ENCODE measurements around the gene NBPF3. TPM values are rescaled to one million over a fixed set of nuclear protein-coding genes. Genes with fewer than 3 reads are reported as not detected.

Gene NBPF3
- total RNA-seq, 2 donors from 2014 or later = 6.4 to 10.1 TPM

DNA sequence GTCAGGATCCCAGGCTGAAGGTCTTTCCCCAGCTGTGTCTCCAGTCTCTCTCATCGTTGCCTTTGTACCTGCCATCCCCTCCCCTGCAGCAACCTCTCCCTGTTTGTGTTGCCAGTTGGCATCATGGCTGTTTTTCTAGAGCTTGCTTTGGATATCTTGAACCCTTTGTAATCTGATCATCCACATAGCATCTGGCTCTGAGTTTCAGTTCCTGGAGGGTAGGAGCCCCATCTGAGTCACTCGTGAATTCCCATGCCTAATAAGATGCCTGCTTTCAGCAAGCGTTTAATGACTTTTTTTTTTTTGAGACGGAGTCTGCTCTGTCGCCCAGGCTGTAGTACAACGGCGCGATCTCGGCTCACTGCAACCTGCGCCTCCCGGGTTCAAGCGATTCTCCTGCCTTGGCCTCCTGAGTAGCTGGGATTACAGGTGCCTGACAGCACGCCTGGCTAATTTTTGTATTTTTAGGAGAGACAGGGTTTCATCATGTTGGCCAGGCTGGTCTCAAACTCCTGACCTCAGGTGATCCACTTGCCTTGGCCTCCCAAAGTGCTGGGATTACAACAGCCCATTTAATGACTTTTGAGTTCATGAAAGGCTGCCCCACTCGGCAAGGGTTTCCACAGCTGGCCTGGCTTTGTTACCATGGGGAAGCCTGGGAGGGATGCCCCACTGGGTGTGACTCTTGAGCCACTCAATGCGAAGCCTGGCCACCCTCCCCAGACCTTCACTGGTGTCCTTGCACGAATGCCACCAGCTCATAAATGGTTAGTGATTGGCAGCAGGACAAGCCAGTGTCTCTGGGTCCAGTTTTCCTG, 81.2 kb downstream of the NBPF3 start:
- Mint-ChIP-seq H3K36me3 (no peaks in the 10 kb centered on the region), H3K9me3 (no peaks in the 10 kb centered on the region), H3K27ac (no peak overlapping the region)
- ATAC-seq = no peak
- DNase-seq (ENCODE audit: low spot score in 2 of 2) = no peak

DNA sequence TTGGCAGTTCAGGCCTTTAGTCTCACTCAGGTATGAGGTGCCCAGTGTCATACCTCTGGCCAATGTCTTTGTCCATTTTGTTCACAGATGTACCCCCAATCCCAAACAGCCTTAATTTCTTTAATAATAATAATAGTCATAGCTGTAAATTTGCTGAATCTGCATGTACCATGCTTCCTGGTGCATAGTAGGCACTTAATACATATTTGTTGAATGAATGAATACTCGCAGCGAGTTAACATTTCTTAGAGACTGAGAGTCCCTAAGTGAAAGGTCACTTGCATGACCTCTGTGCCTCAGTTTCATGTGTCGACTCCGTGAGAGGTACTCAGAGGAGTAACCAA, 81.8 kb downstream of the NBPF3 start:
- DNase-seq (ENCODE audit: low spot score in 2 of 2) (no peak), ATAC-seq (no peak)
- no peak overlapping the region for H3K27ac Mint-ChIP-seq
- H3K36me3 Mint-ChIP-seq = no peaks in the 10 kb centered on the region
- no peaks in the 10 kb centered on the region for H3K9me3 Mint-ChIP-seq

DNA sequence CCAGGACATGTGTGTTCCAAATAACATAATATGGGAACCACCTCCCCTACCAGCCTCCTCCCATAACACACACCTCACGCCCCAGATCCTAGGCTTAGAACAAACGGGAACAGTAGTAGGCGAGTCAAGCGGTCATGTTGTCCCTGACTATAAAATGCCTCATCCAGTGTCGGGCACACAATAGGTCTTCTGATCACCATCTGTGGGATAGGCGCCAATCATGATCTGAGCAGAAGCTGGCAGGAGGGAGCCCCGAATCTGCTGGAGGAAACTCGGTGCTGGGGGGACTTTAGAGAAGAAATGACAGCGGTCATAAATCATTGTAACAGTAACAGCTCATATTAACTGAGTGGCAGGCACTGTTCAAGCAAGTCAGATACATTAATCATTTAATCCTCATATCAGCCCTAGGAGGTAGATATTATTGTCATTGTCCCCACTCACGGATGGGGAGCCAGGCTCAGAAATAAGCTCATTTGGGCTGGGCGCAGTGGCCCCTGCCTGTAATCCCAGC, 82.6 kb downstream of the NBPF3 start:
- H3K36me3 Mint-ChIP-seq = no peaks in the 10 kb centered on the region
- no peak for ATAC-seq
- no peak for DNase-seq (ENCODE audit: low spot score in 2 of 2)
- H3K9me3 Mint-ChIP-seq = no peaks in the 10 kb centered on the region
- no peak overlapping the region for H3K27ac Mint-ChIP-seq

- peak in 1 of 2 donors; percentile 44 for ATAC-seq
- Mint-ChIP-seq H3K9me3 (no peaks in the 10 kb centered on the region), H3K27ac (no peak overlapping the region), H3K36me3 (no peaks in the 10 kb centered on the region)
- no peak for DNase-seq (ENCODE audit: low spot score in 2 of 2)
These were observed 83.4 kb downstream of the NBPF3 start for GRCh38 chr1:21523297-21523813.

DNA sequence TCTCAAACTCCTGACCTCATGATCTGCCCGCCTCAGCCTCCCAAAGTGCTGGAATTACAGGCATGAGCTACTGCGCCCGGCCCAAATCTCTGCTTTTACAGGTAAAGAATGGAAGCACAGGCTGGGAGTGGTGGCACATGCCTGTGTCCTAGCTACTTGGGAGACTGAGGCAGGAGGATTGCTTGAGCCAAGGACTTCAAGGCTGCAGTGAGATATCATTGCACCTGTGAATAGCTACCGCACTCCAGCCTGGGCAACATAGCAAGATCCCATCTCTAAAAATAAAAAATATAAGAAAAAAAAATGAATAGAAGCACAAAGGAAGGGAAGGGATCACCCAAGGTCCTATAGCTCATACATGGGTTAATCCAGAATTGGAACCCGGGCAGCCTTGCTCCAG, 84.3 kb downstream of the NBPF3 start:
- no peaks in the 10 kb centered on the region for H3K36me3 Mint-ChIP-seq
- ATAC-seq (no peak), DNase-seq (ENCODE audit: low spot score in 2 of 2) (no peak)
- H3K27ac Mint-ChIP-seq = no peak overlapping the region
- no peaks in the 10 kb centered on the region for H3K9me3 Mint-ChIP-seq

GRCh38 chr1:21524686-21525339, 84.9 kb downstream of the NBPF3 start:
- Mint-ChIP-seq H3K36me3 (no peaks in the 10 kb centered on the region), H3K27ac (no peak overlapping the region), H3K9me3 (no peaks in the 10 kb centered on the region)
- ATAC-seq (no peak), DNase-seq (ENCODE audit: low spot score in 2 of 2) (no peak)

- no peaks in the 10 kb centered on the region for H3K9me3 Mint-ChIP-seq
- no peak for ATAC-seq
- DNase-seq (ENCODE audit: low spot score in 2 of 2) = no peak
- H3K27ac Mint-ChIP-seq = no peak overlapping the region
- H3K36me3 Mint-ChIP-seq = no peaks in the 10 kb centered on the region
These were observed 85.4 kb downstream of the NBPF3 start for GRCh38 chr1:21525340-21525717.

DNA sequence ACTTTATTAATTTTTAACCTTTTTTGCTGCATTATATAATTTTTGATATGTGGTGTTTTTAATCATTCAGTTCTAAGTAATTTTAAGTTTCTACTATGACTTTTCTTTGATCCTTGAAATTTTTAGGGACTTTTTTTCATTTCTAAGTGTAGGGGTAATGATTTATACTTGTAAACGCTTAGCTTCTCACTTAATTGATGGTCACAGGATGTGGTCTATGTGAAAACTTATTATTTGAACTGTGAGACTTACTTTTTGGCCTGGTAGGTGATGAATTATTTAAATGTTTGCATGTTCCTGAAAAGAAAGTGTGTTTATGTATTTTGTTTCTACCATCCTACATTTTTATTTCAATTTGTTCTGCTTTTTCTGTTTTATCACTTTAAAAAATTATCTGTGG, 86.5 kb downstream of the NBPF3 start:
- ATAC-seq = no peak

GRCh38 chr1:21530368-21531016, 90.6 kb downstream of the NBPF3 start:
- Mint-ChIP-seq H3K27ac (no peak overlapping the region), H3K36me3 (no peaks in the 10 kb centered on the region), H3K9me3 (no peaks in the 10 kb centered on the region)
- no peak for DNase-seq (ENCODE audit: low spot score in 2 of 2)
- ATAC-seq = no peak

More for the DNA sequence above, 86.5 kb downstream of the NBPF3 start:
- Mint-ChIP-seq H3K36me3 (no peaks in the 10 kb centered on the region), H3K27ac (no peak overlapping the region), H3K9me3 (no peaks in the 10 kb centered on the region)
- no peak for DNase-seq (ENCODE audit: low spot score in 2 of 2)

GRCh38 chr1:21531241-21531640, 91.3 kb downstream of the NBPF3 start:
- ATAC-seq (no peak), DNase-seq (ENCODE audit: low spot score in 2 of 2) (no peak)
- H3K36me3 Mint-ChIP-seq = no peaks in the 10 kb centered on the region

GRCh38 chr1:21532496-21532895, 92.6 kb downstream of the NBPF3 start:
- H3K9me3 Mint-ChIP-seq = no peaks in the 10 kb centered on the region
- DNase-seq (ENCODE audit: low spot score in 2 of 2) (no peak), ATAC-seq (no peak)

More at GRCh38 chr1:21531241-21531640, 91.3 kb downstream of the NBPF3 start:
- Mint-ChIP-seq H3K9me3 (no peaks in the 10 kb centered on the region), H3K27ac (no peak overlapping the region)

GRCh38 chr1:21532992-21533534, 93.1 kb downstream of the NBPF3 start:
- no peak for DNase-seq (ENCODE audit: low spot score in 2 of 2)
- Mint-ChIP-seq H3K27ac (no peak overlapping the region), H3K9me3 (no peaks in the 10 kb centered on the region), H3K36me3 (no peaks in the 10 kb centered on the region)
- ATAC-seq = no peak

More at GRCh38 chr1:21532496-21532895, 92.6 kb downstream of the NBPF3 start:
- H3K36me3 Mint-ChIP-seq = no peaks in the 10 kb centered on the region
- H3K27ac Mint-ChIP-seq = no peak overlapping the region

GRCh38 chr1:21534146-21534545, 94.2 kb downstream of the NBPF3 start:
- Mint-ChIP-seq H3K9me3 (no peaks in the 10 kb centered on the region), H3K36me3 (no peaks in the 10 kb centered on the region), H3K27ac (no peak overlapping the region)
- DNase-seq (ENCODE audit: low spot score in 2 of 2) (no peak), ATAC-seq (no peak)

Other genes starting within 250 kb of the NBPF3 start
- gene ECE1, start 149.7 kb upstream of the NBPF3 start, total RNA-seq = 100 to 1,000 TPM; 111 to 118 TPM
- gene ALPL, start 69.3 kb downstream of the NBPF3 start, total RNA-seq = not detected
- 1 to 10 TPM in 1 of 2 donors, under 1 TPM in 1; 0.46 to 2.1 TPM for gene RAP1GAP, start 229.2 kb downstream of the NBPF3 start, total RNA-seq

Measured in activated naive CD4-positive, alpha-beta T cell treated with anti-CD3 and anti-CD28 coated beads, Interleukin-2, amount 50 U/mL, for 72 hours (primary cell).